HepG2 (cell line): ENCODE measurements around the gene DPH1. TPM values are rescaled to one million over a fixed set of nuclear protein-coding genes. Genes with fewer than 3 reads are reported as not detected.

Experiments used
- ATAC-seq: fragments of 200-7000 bp; cut with Tn5 transposase; 3 replicates; pipeline ENCODE4 v1.9.1; 2020; ENCODE audit warnings: mild to moderate bottlenecking, moderate library complexity
- BruUV-seq: library from RNA; stranded (reverse); fragments of 400-500 nt; replicated peaks from 2 replicates; lab custom pipeline; 2021; lab: Mats Ljungman, UMichigan
- CTCF ChIA-PET: fragments of 300-600 bp; formaldehyde crosslinking; extraction: SDS; loops from one replicate; lab custom pipeline; 2021; ENCODE audit warnings: low total read pairs, inconsistent platforms, low intra/inter-chr PET ratio; lab: Yijun Ruan, JAX
- POLR2A ChIA-PET: fragments of 350-600 bp; sonication (Branson Sonifier 250); formaldehyde crosslinking; loops from one replicate; lab custom pipeline; 2020; ENCODE audit warnings: antibody characterized with exemption, inconsistent platforms; lab: Yijun Ruan, JAX
- DNase-seq: peaks from one replicate; pipeline ENCODE4 v3.0.0-alpha.2; 2015; ENCODE audit warnings: low spot score
- FAIRE-seq: peaks from 3 replicates; lab custom pipeline; 2011; peaks lifted over from hg19 to GRCh38; lab: Jason Lieb, UNC
- H2AFZ ChIP-seq: one replicate; pipeline ENCODE4 v1.6.1; 2011; ENCODE audit warnings: low read length, inconsistent platforms
- H3K27ac ChIP-seq: fragments of 300-600 bp; 3 replicates; pipeline ENCODE4 v1.8.0; 2011; ENCODE audit warnings: mixed run types, mild to moderate bottlenecking, mixed read lengths, low read length, inconsistent platforms; ENCODE audit not compliant: insufficient read depth; ENCODE audit errors: extremely low read length
- H3K27me3 ChIP-seq, 2 experiments: fragments of 200-600 bp in 1 of 2; 2 replicates in 1 of 2; 3 replicates in 1 of 2; pipeline versions ENCODE4 v1.6.0 to v1.8.0; 2011; ENCODE audit warnings: low read length in 2 of 2, mild to moderate bottlenecking in 2 of 2, moderate library complexity in 2 of 2, inconsistent platforms in 1 of 2; ENCODE audit not compliant: insufficient read depth in 2 of 2, control insufficient read depth in 1 of 2
- H3K36me3 ChIP-seq, 2 experiments: fragments of 200-600 bp in 1 of 2; replicated peaks in 1 of 2; 2 replicates in 1 of 2; 3 replicates in 1 of 2; pipeline versions ENCODE4 v1.5.1 to v1.8.0; 2011; ENCODE audit warnings: low read length in 2 of 2, inconsistent platforms in 1 of 2; ENCODE audit not compliant: insufficient read depth in 2 of 2, control insufficient read depth in 1 of 2
- H3K4me1 ChIP-seq: 2 replicates; pipeline ENCODE4 v1.5.1; 2012; ENCODE audit warnings: low read length, inconsistent platforms; ENCODE audit not compliant: insufficient read depth
- H3K4me2 ChIP-seq: 2 replicates; pipeline ENCODE4 v1.6.0; 2011; ENCODE audit warnings: low read depth, low read length, inconsistent platforms
- H3K4me3 ChIP-seq, 3 experiments: fragments of 200-600 bp in 1 of 3; sonication (generic), shearing (Covaris generic) in 1 of 3; replicated peaks in 1 of 3; 2 replicates each; pipeline ENCODE4 v1.5.1; 2011 to 2016; ENCODE audit warnings: low read length in 3 of 3, inconsistent platforms in 2 of 3, low read depth in 2 of 3, mild to moderate bottlenecking in 2 of 3, control low read depth in 1 of 3, mixed read lengths in 1 of 3; ENCODE audit not compliant: insufficient read depth in 1 of 3
- H3K79me2 ChIP-seq: one replicate; pipeline ENCODE4 v1.6.1; 2011; ENCODE audit warnings: low read length, inconsistent platforms; ENCODE audit not compliant: insufficient read depth
- H3K9ac ChIP-seq: 2 replicates; pipeline ENCODE4 v1.6.0; 2011; ENCODE audit warnings: mild to moderate bottlenecking, low read depth, low read length, inconsistent platforms; ENCODE audit not compliant: insufficient read depth
- H3K9me3 ChIP-seq: 2 replicates; pipeline ENCODE4 v1.5.1; 2012; ENCODE audit warnings: mild to moderate bottlenecking, low read length
- H4K20me1 ChIP-seq: 2 replicates; pipeline ENCODE4 v1.6.0; 2011; ENCODE audit warnings: inconsistent platforms, mild to moderate bottlenecking, low read length, moderate library complexity; ENCODE audit not compliant: insufficient read depth
- KLF16 ChIP-seq, 2 experiments: sonication (generic) in 1 of 2; formaldehyde crosslinking in 1 of 2; IDR thresholded peaks; 2 replicates each; pipeline versions ENCODE4 v1.6.1 to v1.8.0; 2016 to 2023; ENCODE audit warnings: missing genetic modification reagents in 2 of 2, missing compliant biosample characterization in 1 of 2
- STAG1 ChIP-seq: sonication (generic); formaldehyde crosslinking; IDR thresholded peaks from 2 replicates; pipeline ENCODE4 v1.4.0; 2020; ENCODE audit warnings: missing genetic modification reagents
- ZBTB8A ChIP-seq: sonication (generic); formaldehyde crosslinking; IDR thresholded peaks from 2 replicates; pipeline ENCODE4 v1.4.0; 2020; ENCODE audit warnings: mild to moderate bottlenecking, low read depth, missing genetic modification reagents, borderline replicate concordance
- WGBS: methylation state at CpG from one replicate; pipeline ENCODE4 v1.1.6; 2017; ENCODE audit warnings: low lambda C conversion rate; 5-methylcytosine and 5-hydroxymethylcytosine counted together
- in situ Hi-C: cut with HindIII; loops from 2 replicates; pipeline ENCODE4 v1.10.0; 2017; ENCODE audit warnings: low pct_unique_long_range_greater_than_20kb; ENCODE audit not compliant: extremely low pct_ligation_motif_present
- intact Hi-C: fragments of 100-400 bp; cut with micrococcal nuclease; formaldehyde crosslinking; loops from one replicate; pipeline ENCODE4 v1.10.0; 2022; ENCODE audit not compliant: unreplicated experiment
- polyA plus RNA-seq, 8 experiments: library from polyadenylated mRNA; depleted of rRNA in 3 of 8; stranded (reverse) in 7 of 8; unstranded in 1 of 8; fragments of >200 nt; fragmentation: Illumina TruSeq in 4 of 8; extraction: Trizol in 4 of 8; gene quantifications; 2 replicates each; pipeline versions ENCODE4 v1.2.1 to v1.2.3, GENCODE V29; 2011 to 2016; ENCODE audit warnings: low read depth in 4 of 8, missing spikeins in 1 of 8, mixed read lengths in 1 of 8; ENCODE audit not compliant: insufficient read depth in 1 of 8
- total RNA-seq, 5 experiments: library from RNA; depleted of rRNA; stranded (reverse); fragments of >200 nt; fragmentation: Illumina TruSeq; extraction: Trizol; gene quantifications; 2 replicates each; pipeline ENCODE4 v1.2.3, GENCODE V29; 2016; ENCODE audit warnings: low read depth in 1 of 5
- TF ChIP-seq, protein P1 (sequence below): sonication (generic); formaldehyde crosslinking; IDR thresholded peaks from 2 replicates; pipeline ENCODE4 v1.5.1; 2020; ENCODE audit warnings: mild to moderate bottlenecking, missing genetic modification reagents, moderate library complexity
- TF ChIP-seq, protein P2 (sequence below): sonication (generic); formaldehyde crosslinking; IDR thresholded peaks from 2 replicates; pipeline ENCODE4 v1.4.0; 2020; ENCODE audit warnings: missing genetic modification reagents
- TF ChIP-seq, protein P3 (sequence below): sonication (generic); formaldehyde crosslinking; IDR thresholded peaks from 2 replicates; pipeline ENCODE4 v1.5.0; 2020; ENCODE audit warnings: mild to moderate bottlenecking, missing genetic modification reagents, moderate library complexity
- TF ChIP-seq, protein P4 (sequence below): sonication (generic); formaldehyde crosslinking; IDR thresholded peaks from one replicate; pipeline ENCODE4 v1.5.1; 2020; ENCODE audit warnings: mild to moderate bottlenecking, missing genetic modification reagents; ENCODE audit errors: not compliant biosample characterization

The DPH1 gene
- total and polyA plus RNA-seq, 2 of the 13 experiments (the other 11 are each of a cell fraction or from before 2014, with no cell fraction given) = 25.3 to 42.8 TPM

DNA sequence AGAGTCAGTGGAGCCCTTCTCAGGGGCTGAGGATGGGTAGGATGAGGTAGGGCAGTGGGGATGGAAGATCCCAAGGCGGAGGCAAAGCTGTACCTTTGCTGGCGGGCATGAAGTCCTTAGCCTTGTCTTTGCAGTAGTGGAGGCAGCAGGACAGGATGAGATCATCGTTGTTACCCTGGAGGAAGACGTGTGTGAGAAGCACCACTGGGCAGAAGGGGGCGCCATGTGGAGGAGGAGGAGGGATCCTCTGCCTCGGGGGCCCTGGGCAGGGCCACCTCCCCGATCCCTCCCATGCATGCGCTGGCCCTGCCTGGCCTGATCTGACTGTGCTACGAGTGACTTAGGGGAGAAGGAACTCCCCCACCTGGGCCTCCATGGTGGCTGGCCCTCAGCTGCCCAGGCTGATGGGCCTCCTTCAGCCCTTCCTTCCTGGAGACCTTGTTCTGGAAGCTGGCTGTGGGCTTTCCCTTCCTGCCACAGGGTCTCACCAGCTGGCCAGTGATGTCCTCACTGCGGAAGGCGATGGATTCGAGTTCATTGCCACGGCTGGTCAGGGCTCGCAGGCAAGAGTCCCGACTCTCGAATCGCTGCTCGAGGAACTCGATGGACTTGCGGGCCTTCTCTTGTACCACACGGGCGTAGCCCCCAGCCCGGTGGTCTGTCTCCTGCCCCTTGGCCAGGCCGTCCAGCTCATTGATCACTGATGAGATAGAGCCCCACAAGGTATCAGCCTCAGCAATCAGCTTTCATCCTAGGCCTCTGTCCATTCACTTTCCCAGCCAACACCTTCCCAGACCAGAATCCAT is 35.2 kb downstream of the DPH1 start:
- BruUV-seq = no TSS peak
- H3K27ac ChIP-seq = no peak overlapping the region
- H3K9me3 ChIP-seq = no peaks in the 10 kb centered on the region
- peaks cover 38% of the 10 kb centered on the region for H3K4me1 ChIP-seq
- in situ Hi-C loops = no loop called here
- H3K27me3 ChIP-seq = no peaks in the 10 kb centered on the region
- WGBS = 93% methylated on average over 18 of the region's 24 CpGs
- ATAC-seq (peak; percentile 15; the same call in 2 of the 3 replicates), FAIRE-seq (no peak), DNase-seq (no peak)
- POLR2A ChIA-PET = no interaction called here
- H3K9ac ChIP-seq = no peak overlapping the region
- no peak overlapping the region for H2AFZ ChIP-seq
- no peak overlapping the region for H3K4me2 ChIP-seq
- H4K20me1 ChIP-seq = no peaks in the 10 kb centered on the region
- intact Hi-C loops = no loop called here
- H3K79me2 ChIP-seq = no peaks in the 10 kb centered on the region
- H3K4me3 ChIP-seq = no peak overlapping the region
- H3K36me3 ChIP-seq = peaks cover 14 to 25% of the 10 kb centered on the region in 2 experiments
- CTCF ChIA-PET = no interaction called here
- TF ChIP-seq ZBTB8A (CRISPR knock-in tag) = no peak
- TF ChIP-seq, protein P1, sequence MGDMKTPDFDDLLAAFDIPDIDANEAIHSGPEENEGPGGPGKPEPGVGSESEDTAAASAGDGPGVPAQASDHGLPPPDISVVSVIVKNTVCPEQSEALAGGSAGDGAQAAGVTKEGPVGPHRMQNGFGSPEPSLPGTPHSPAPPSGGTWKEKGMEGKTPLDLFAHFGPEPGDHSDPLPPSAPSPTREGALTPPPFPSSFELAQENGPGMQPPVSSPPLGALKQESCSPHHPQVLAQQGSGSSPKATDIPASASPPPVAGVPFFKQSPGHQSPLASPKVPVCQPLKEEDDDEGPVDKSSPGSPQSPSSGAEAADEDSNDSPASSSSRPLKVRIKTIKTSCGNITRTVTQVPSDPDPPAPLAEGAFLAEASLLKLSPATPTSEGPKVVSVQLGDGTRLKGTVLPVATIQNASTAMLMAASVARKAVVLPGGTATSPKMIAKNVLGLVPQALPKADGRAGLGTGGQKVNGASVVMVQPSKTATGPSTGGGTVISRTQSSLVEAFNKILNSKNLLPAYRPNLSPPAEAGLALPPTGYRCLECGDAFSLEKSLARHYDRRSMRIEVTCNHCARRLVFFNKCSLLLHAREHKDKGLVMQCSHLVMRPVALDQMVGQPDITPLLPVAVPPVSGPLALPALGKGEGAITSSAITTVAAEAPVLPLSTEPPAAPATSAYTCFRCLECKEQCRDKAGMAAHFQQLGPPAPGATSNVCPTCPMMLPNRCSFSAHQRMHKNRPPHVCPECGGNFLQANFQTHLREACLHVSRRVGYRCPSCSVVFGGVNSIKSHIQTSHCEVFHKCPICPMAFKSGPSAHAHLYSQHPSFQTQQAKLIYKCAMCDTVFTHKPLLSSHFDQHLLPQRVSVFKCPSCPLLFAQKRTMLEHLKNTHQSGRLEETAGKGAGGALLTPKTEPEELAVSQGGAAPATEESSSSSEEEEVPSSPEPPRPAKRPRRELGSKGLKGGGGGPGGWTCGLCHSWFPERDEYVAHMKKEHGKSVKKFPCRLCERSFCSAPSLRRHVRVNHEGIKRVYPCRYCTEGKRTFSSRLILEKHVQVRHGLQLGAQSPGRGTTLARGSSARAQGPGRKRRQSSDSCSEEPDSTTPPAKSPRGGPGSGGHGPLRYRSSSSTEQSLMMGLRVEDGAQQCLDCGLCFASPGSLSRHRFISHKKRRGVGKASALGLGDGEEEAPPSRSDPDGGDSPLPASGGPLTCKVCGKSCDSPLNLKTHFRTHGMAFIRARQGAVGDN (CRISPR knock-in tag) = peak; percentile 25; the same call in 1 of the 2 replicates
- no peak for TF ChIP-seq KLF16 (CRISPR knock-in tag; IDR thresholded peaks at IDR 0.05)
- peak; percentile 28; the same call in 1 of the 2 replicates for TF ChIP-seq STAG1 (CRISPR knock-in tag)
- TF ChIP-seq, protein P2, sequence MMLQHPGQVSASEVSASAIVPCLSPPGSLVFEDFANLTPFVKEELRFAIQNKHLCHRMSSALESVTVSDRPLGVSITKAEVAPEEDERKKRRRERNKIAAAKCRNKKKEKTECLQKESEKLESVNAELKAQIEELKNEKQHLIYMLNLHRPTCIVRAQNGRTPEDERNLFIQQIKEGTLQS (CRISPR knock-in tag) = peak; percentile 65
- TF ChIP-seq, protein P3, sequence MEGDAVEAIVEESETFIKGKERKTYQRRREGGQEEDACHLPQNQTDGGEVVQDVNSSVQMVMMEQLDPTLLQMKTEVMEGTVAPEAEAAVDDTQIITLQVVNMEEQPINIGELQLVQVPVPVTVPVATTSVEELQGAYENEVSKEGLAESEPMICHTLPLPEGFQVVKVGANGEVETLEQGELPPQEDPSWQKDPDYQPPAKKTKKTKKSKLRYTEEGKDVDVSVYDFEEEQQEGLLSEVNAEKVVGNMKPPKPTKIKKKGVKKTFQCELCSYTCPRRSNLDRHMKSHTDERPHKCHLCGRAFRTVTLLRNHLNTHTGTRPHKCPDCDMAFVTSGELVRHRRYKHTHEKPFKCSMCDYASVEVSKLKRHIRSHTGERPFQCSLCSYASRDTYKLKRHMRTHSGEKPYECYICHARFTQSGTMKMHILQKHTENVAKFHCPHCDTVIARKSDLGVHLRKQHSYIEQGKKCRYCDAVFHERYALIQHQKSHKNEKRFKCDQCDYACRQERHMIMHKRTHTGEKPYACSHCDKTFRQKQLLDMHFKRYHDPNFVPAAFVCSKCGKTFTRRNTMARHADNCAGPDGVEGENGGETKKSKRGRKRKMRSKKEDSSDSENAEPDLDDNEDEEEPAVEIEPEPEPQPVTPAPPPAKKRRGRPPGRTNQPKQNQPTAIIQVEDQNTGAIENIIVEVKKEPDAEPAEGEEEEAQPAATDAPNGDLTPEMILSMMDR = peak; percentile 45
- TF ChIP-seq, protein P4, sequence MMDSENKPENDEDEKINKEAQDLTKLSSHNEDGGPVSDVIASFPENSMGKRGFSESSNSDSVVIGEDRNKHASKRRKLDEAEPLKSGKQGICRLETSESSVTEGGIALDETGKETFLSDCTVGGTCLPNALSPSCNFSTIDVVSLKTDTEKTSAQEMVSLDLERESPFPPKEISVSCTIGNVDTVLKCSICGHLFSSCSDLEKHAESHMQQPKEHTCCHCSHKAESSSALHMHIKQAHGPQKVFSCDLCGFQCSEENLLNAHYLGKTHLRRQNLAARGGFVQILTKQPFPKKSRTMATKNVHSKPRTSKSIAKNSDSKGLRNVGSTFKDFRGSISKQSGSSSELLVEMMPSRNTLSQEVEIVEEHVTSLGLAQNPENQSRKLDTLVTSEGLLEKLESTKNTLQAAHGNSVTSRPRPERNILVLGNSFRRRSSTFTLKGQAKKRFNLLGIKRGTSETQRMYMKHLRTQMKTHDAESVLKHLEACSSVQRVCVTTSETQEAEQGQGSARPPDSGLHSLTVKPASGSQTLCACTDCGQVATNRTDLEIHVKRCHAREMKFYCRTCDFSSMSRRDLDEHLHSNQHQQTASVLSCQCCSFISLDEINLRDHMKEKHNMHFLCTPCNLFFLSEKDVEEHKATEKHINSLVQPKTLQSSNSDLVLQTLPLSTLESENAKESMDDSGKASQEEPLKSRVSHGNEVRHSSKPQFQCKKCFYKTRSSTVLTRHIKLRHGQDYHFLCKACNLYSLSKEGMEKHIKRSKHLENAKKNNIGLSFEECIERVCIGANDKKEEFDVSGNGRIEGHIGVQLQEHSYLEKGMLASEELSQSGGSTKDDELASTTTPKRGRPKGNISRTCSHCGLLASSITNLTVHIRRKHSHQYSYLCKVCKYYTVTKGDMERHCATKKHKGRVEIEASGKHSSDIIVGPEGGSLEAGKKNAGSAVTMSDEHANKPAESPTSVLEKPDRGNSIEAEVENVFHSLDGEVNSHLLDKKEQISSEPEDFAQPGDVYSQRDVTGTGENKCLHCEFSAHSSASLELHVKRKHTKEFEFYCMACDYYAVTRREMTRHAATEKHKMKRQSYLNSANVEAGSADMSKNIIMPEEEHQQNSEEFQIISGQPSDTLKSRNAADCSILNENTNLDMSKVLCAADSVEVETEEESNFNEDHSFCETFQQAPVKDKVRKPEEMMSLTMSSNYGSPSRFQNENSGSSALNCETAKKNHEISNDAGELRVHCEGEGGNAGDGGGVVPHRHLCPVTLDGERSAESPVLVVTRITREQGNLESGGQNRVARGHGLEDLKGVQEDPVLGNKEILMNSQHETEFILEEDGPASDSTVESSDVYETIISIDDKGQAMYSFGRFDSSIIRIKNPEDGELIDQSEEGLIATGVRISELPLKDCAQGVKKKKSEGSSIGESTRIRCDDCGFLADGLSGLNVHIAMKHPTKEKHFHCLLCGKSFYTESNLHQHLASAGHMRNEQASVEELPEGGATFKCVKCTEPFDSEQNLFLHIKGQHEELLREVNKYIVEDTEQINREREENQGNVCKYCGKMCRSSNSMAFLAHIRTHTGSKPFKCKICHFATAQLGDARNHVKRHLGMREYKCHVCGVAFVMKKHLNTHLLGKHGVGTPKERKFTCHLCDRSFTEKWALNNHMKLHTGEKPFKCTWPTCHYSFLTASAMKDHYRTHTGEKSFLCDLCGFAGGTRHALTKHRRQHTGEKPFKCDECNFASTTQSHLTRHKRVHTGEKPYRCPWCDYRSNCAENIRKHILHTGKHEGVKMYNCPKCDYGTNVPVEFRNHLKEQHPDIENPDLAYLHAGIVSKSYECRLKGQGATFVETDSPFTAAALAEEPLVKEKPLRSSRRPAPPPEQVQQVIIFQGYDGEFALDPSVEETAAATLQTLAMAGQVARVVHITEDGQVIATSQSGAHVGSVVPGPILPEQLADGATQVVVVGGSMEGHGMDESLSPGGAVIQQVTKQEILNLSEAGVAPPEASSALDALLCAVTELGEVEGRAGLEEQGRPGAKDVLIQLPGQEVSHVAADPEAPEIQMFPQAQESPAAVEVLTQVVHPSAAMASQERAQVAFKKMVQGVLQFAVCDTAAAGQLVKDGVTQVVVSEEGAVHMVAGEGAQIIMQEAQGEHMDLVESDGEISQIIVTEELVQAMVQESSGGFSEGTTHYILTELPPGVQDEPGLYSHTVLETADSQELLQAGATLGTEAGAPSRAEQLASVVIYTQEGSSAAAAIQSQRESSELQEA (CRISPR knock-in tag) = peak; percentile 52
